ENCODE measurements around the gene LRP1-AS.

Gene LRP1-AS

GRCh38 chr12:57160741-57161140 is 13.3 kb upstream of the LRP1-AS start:
- DNase-seq (ENCODE audit: low spot score) (no peak), FAIRE-seq (no peak)

- DNase-seq (ENCODE audit: low spot score) (no peak), FAIRE-seq (no peak)
Measured at GRCh38 chr12:57160040-57160439, 12.6 kb upstream of the LRP1-AS start.

- FAIRE-seq: no peak
- DNase-seq (ENCODE audit: low spot score): no peak
Measured at GRCh38 chr12:57159311-57159710, 11.9 kb upstream of the LRP1-AS start.

GRCh38 chr12:57158665-57159064 is 11.2 kb upstream of the LRP1-AS start:
- no peak for FAIRE-seq

GRCh38 chr12:57158186-57158585 is 10.8 kb upstream of the LRP1-AS start:
- DNase-seq (ENCODE audit: low spot score) (no peak), FAIRE-seq (no peak)

More at GRCh38 chr12:57158665-57159064, 11.2 kb upstream of the LRP1-AS start:
- no peak for DNase-seq (ENCODE audit: low spot score)

- FAIRE-seq: no peak
Measured at GRCh38 chr12:57157588-57158173, 10.3 kb upstream of the LRP1-AS start.

GRCh38 chr12:57156701-57157403 is 9.4 kb upstream of the LRP1-AS start:
- FAIRE-seq (no peak), DNase-seq (ENCODE audit: low spot score) (no peak)

More at GRCh38 chr12:57157588-57158173, 10.3 kb upstream of the LRP1-AS start:
- no peak for DNase-seq (ENCODE audit: low spot score)

- FAIRE-seq: no peak
- DNase-seq (ENCODE audit: low spot score): no peak
Measured at GRCh38 chr12:57154804-57155434, 7.5 kb upstream of the LRP1-AS start.

GRCh38 chr12:57154076-57154475 is 6.7 kb upstream of the LRP1-AS start:
- DNase-seq (ENCODE audit: low spot score): no peak
- no peak for FAIRE-seq

- DNase-seq (ENCODE audit: low spot score): no peak
Measured at GRCh38 chr12:57153415-57153997, 6.1 kb upstream of the LRP1-AS start.

GRCh38 chr12:57152639-57153038 is 5.2 kb upstream of the LRP1-AS start:
- DNase-seq (ENCODE audit: low spot score) (no peak), FAIRE-seq (no peak)

More at GRCh38 chr12:57153415-57153997, 6.1 kb upstream of the LRP1-AS start:
- FAIRE-seq: no peak

GRCh38 chr12:57151741-57152630 is 4.6 kb upstream of the LRP1-AS start:
- FAIRE-seq: no peak

GRCh38 chr12:57150400-57151000 is 3.1 kb upstream of the LRP1-AS start:
- FAIRE-seq: no peak
- DNase-seq (ENCODE audit: low spot score): no peak

More at GRCh38 chr12:57151741-57152630, 4.6 kb upstream of the LRP1-AS start:
- DNase-seq (ENCODE audit: low spot score): no peak

GRCh38 chr12:57149245-57149900 is 2.0 kb upstream of the LRP1-AS start:
- no peak for FAIRE-seq
- no peak for DNase-seq (ENCODE audit: low spot score)

GRCh38 chr12:57148469-57149244 is 1.2 kb upstream of the LRP1-AS start:
- no peak for DNase-seq (ENCODE audit: low spot score)
- FAIRE-seq: no peak

- FAIRE-seq: no peak
- DNase-seq (ENCODE audit: low spot score): no peak
Measured at GRCh38 chr12:57146092-57146491, 1.3 kb downstream of the LRP1-AS start.

GRCh38 chr12:57145460-57146059 is 1.9 kb downstream of the LRP1-AS start:
- FAIRE-seq (no peak), DNase-seq (ENCODE audit: low spot score) (no peak)

- FAIRE-seq: no peak
- DNase-seq (ENCODE audit: low spot score): no peak
Measured at GRCh38 chr12:57143454-57143853, 4.0 kb downstream of the LRP1-AS start.

- DNase-seq (ENCODE audit: low spot score) (no peak), FAIRE-seq (no peak)
Measured at GRCh38 chr12:57142727-57143126, 4.7 kb downstream of the LRP1-AS start.
